HG03064 (cell line): Measurements from ENCODE around the gene TAPT1.
"Not testable (repeated sequence)": the region's sequence is repeated elsewhere in the genome, so short reads cannot be mapped to it uniquely, and the experiment has no call there.

Source experiments
- ATAC-seq: cut with Tn5 transposase; IDR thresholded peaks from one replicate; pipeline ENCODE4 v1.9.1; 2021; ENCODE audit warnings: low read depth; ENCODE audit not compliant: unreplicated experiment

Gene TAPT1

GRCh38 chr4:16186986-16187385, 39.3 kb downstream of the TAPT1 start:
- no peak for ATAC-seq

- no peak for ATAC-seq
These were observed 42.7 kb downstream of the TAPT1 start for GRCh38 chr4:16183604-16184003.

GRCh38 chr4:16176621-16177020, 49.6 kb downstream of the TAPT1 start:
- no peak for ATAC-seq

- no peak for ATAC-seq
These were observed 54.4 kb downstream of the TAPT1 start for GRCh38 chr4:16171831-16172230.

- no peak for ATAC-seq
These were observed 56.8 kb downstream of the TAPT1 start for GRCh38 chr4:16169490-16169889.

GRCh38 chr4:16168710-16169388, 57.4 kb downstream of the TAPT1 start:
- no peak for ATAC-seq

GRCh38 chr4:16168144-16168543, 58.1 kb downstream of the TAPT1 start:
- ATAC-seq: no peak

GRCh38 chr4:16165931-16166330, 60.3 kb downstream of the TAPT1 start:
- no peak for ATAC-seq

GRCh38 chr4:16162891-16163290, 63.4 kb downstream of the TAPT1 start:
- no peak for ATAC-seq

GRCh38 chr4:16161851-16162408, 64.3 kb downstream of the TAPT1 start:
- ATAC-seq: no peak

- ATAC-seq: no peak
These were observed 65.8 kb downstream of the TAPT1 start for GRCh38 chr4:16160457-16160856.

- ATAC-seq: no peak
These were observed 67.0 kb downstream of the TAPT1 start for GRCh38 chr4:16159286-16159685.

GRCh38 chr4:16158504-16158852, 67.8 kb downstream of the TAPT1 start:
- ATAC-seq: no peak

- ATAC-seq: no peak
These were observed 68.4 kb downstream of the TAPT1 start for GRCh38 chr4:16157609-16158503.

GRCh38 chr4:16155528-16156169, 70.6 kb downstream of the TAPT1 start:
- ATAC-seq: no peak

- ATAC-seq: no peak
These were observed 71.8 kb downstream of the TAPT1 start for GRCh38 chr4:16154451-16154850.

- no peak for ATAC-seq
These were observed 75.6 kb downstream of the TAPT1 start for GRCh38 chr4:16150716-16151115.

- not testable (repeated sequence) for ATAC-seq
These were observed 81.4 kb downstream of the TAPT1 start for GRCh38 chr4:16144913-16145312.

- ATAC-seq: no peak
These were observed 83.5 kb downstream of the TAPT1 start for GRCh38 chr4:16142598-16143310.

- ATAC-seq: no peak
These were observed 85.4 kb downstream of the TAPT1 start for GRCh38 chr4:16140879-16141249.
